ENCODE results near the gene EXOC6.

- TF ChIP-seq, protein P1, sequence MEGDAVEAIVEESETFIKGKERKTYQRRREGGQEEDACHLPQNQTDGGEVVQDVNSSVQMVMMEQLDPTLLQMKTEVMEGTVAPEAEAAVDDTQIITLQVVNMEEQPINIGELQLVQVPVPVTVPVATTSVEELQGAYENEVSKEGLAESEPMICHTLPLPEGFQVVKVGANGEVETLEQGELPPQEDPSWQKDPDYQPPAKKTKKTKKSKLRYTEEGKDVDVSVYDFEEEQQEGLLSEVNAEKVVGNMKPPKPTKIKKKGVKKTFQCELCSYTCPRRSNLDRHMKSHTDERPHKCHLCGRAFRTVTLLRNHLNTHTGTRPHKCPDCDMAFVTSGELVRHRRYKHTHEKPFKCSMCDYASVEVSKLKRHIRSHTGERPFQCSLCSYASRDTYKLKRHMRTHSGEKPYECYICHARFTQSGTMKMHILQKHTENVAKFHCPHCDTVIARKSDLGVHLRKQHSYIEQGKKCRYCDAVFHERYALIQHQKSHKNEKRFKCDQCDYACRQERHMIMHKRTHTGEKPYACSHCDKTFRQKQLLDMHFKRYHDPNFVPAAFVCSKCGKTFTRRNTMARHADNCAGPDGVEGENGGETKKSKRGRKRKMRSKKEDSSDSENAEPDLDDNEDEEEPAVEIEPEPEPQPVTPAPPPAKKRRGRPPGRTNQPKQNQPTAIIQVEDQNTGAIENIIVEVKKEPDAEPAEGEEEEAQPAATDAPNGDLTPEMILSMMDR (IDR thresholded peaks at IDR 0.05) = no peak
- no peak for TF ChIP-seq POLR2A (IDR thresholded peaks at IDR 0.05; ENCODE audit: low read depth)
Measured at GRCh38 chr10:93064874-93065660, 216.7 kb downstream of the EXOC6 start.
